ENCODE measurements around the gene MDFI.

MDFI gene

DNA sequence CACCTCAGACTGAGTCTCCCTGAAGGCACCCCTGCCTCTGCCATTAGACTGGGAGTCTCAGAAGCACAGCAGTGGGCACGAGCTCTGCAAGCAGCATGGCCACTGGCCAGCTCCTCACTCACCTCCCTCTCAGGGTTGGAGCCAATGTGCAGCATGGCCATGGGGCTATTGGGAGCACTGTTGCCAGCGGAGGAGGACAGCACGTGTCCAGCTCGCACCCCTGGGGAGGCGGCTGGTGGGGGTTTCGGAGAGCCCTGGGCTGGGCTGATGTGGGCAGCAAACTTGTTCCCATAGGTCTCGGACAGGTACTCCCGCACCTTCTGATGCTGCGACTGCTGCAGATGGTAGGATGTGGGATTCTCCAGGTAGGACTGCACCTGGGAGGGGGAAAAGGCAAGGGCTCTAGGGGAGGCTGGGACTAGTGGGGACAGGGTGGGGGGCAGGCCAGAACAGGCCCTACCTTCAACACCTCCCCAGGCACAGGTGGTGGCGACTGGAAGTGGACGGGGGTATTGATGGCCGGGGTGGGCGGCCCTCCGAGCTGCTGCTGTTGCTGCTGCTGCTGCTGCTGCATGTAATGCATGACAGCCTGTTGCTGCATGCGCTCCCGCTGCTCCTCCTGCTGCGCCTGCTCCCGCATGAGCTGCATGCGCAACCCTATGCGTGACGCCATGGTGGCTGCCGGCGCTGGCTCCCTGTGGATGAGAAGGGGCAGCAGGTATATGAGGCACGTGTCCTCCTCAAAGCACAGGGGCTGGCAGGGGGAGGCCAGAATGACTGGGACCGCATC is 52.5 kb downstream of the MDFI start:
- DNase-seq: no peak

DNA sequence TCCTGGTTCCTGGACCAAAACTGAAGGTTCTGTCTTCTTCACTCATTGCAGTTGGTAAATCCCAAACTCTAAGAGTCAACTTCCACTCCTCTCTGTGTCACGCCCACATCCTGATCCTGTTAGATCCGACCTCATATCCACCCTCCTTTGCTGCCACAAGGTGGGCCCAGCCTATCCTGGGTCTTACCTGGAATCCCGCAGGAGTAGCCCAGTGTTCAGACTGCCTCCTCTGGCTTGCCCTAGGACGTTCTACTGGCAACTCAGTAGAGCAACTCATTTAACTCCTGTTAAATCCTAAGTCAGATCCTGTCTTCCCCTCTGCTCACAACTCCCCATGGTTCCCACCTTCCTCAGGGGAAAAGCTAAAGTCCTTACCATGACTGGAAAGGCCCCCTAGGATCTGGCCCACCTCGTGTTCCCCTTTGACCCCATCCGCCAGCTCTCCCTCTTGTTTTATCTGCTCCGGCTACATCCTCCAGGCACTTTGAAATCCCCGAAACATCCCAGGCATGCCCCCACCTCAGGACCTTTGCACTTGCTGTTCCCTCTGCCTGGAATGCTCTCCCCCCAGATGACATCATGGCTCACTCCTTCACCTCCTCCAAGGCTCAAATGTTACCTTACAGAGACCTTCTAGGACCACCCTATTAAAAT is 53.3 kb downstream of the MDFI start:
- no peak for DNase-seq

DNA sequence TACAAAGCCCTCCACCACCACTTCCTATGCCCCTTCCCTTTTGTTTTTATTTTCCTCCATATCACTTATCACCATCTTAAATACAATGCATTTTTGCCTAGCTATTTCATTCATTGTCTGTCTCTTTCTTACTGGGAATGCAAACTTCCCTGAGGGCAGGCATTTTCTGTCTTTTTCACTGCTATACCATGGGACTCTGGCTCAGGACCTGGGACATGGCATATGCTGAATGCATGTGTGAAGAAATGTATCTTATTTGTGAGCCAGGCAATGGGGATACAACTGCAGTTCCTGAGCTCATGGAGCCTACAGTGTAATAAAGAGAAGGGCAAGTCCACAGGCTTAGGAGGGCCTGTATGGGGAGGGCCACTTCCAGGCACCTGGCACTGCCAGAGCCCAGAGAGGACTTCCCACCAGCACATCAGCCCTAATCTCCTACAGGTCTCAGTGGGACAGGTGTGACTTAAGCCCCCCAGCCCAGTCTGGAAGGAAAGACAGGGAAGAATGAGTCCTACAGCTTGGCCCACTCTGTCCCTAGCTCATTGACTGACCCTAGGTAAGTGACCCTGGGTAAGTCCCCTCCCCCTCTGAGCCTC is 53.9 kb downstream of the MDFI start:
- no peak for DNase-seq

DNA sequence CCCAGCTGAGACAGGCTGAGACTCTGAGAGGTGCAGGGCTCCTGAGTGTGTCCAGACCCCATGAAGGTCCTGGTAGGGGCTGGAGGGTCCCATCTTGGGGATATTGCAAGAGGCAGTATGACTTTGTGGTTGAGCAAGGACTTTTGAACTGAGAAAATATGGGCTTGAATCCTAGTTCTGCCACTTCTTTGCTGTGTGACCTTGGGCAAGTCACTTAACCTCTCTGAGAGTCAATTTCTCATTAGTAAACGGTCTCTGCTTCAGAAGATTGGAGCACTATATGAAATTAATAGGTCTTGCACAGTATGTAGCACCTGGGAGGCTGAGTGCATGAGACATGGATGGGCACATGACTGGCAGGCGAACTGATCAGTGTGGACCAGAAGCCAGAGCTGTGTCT is 54.5 kb downstream of the MDFI start:
- no peak for DNase-seq

DNA sequence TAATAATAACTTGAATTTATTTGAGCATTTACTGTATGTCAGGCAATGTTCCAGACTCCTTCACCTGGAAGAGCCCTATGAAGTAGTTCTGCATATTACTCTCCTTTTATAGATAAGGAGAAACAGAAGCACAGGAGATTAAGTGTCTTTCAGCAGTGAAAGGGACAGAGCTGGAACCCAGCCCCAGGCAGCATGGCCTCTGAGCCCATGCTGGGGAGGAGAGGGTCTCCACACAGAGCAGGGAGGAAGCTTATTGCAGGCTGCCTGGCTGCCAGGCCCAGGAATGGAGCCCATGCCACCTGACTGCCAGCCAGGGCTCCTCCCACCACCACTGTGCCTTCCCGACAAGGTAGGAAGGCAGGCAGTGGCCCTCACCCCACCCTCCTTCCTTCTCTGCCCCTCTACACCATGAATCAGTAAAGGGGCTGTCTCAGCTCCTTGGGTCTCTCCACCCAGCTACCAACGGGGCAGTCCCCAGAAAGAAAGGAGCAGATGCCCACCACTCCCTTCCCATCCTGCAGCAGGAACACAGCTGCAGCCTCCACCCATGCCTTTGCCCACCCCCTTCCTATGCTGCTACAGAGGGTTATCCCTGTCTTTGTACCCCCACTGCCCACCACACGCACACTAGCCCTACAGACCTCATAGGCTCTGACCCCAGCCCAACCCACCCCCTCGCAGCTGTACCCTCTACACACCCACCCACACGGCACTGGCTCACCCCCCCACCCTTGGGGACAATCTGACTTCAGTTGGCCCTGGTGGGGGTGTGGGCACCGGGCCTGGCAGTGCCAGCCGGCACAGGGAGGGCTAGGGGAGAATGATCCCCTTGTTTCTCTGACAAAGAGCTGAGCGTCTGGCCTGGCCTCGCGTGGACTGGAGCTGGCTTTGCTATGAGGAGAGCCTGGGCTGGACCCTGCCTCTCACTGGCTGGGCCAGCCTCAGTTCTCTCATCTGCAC is 55.3 kb downstream of the MDFI start:
- no peak for DNase-seq

DNA sequence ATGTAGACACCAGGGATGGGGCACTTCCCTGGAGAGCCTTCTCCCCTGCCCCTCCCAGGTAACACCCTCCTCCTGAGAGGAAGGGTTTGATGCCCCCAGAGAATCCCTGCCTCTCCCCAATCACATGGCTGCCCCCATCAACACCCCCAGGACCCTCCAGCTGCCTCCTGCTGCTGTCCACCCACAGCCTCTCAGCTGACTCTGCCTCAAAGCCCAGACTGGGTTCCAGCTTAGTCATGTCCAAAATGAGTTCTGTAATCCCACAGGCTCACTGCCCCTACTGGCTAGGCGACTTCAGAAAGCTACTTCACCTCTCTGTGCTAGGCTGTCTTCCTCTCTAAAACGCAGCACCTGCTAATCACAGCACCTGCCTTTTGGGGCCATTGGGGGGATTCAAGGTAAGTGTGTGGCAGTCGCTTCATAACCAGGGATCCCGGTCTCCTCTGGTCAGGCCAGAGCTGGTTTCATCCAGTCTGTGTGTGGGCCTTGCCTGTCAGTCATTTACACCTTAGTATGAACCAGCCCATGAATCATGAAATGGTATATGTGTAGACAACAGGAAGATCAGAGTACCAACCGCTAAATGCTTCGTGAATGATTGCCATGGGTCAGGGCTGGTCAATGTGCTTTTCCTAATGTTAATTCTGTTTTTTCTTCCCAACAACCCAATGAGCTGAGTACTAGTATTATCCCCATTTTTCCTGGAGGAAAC is 56.7 kb downstream of the MDFI start:
- DNase-seq: no peak

DNA sequence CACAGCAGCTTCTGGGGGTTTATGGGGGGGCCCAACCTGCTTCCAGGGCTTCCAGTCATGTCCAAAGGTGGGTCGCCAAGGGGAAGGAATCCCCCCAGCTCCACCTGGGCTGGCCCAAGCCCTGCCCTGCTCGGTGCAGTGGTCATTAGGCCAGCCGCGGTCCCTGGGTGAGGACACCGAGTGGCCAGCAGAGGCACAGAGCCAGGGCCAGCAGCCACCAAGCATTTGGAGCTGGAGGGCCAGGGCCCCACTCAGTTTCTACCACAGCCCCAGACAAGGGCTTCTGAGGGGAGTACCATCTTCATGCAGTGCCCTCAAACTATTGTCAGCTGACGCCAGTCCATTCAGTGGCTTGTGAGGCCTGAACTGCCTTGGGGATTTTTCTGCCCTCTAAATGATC is 57.6 kb downstream of the MDFI start:
- no peak for DNase-seq

DNA sequence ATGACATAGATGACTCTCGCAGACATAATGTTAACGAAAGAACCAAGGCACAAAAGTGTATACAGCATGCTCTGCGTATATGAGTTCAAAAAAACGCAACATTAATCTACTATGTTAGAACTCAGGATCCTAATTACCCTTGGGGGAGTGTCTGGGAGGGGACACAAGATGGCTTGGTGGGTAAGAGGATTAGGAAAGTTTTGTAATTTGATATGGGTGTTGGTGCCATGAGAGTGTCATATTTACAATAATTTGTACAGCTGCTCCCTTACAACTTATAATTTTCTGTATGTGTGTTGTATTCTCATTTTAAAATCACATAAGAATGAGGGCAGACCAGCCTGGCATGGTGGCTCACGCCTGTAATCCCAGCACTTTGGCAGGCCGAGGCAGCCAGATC is 58.5 kb downstream of the MDFI start:
- DNase-seq: no peak

DNA sequence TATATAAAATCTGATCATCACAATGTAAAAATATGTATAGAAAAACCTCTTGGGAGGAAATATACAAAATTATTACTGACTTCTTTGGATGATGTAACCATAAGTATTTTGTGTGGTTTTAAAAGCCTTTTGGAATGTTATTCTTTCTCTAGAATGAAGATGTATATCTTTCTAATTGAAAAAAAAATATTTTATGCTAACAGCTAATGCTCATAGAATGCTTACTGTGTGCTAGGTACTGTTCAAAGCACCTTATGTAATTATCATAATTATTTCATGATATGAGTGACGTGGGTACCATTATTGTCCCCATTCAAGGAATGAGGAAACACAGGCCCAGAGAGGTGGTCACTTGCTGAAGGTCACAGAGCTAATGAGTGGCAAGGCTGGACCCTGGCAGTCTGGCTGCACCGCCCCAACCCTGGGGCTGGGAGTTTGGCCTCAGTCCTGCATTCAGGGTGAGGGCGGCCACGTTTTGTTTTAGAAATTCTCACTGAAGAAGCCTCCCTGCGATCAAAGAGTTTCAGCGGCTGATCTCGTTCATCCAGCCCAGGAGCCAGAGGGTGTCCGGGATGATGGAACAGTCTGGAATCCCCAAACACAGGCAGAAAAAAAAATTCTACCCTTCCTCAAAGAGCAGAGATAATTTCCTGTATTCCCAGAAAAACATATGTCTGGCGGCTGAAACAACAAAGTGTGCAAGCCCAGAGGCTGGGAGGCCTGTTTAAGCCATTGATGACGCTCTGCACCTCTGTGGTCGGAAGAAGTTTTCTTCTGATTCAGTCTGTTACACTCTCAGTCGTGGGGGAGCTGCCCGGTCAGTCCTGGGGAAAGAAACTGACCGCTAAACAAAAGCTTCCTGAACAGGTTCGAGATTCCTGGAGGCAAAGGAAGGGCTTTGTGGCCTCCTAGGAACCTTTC is 59.9 kb downstream of the MDFI start:
- no peak for DNase-seq

DNA sequence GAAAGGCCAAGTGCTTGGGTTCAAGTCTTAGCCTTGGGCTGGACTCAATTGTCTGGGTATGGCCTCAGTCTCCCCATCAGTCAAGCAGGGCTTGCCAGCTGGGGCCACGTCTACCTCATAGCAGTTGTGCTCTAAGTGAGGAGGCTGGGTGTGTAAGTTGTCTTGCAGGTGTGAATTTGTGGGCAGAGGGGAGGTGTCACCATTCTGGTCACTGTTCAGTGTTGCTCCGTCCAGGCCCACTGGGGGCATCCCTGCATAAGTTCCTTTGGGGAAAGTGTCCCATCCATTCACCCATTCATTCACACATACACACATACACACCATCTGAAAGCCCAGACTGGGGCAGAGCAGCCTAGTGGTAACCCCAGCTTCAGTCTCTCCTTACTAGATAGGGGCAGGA is 60.8 kb downstream of the MDFI start:
- no peak for DNase-seq

DNA sequence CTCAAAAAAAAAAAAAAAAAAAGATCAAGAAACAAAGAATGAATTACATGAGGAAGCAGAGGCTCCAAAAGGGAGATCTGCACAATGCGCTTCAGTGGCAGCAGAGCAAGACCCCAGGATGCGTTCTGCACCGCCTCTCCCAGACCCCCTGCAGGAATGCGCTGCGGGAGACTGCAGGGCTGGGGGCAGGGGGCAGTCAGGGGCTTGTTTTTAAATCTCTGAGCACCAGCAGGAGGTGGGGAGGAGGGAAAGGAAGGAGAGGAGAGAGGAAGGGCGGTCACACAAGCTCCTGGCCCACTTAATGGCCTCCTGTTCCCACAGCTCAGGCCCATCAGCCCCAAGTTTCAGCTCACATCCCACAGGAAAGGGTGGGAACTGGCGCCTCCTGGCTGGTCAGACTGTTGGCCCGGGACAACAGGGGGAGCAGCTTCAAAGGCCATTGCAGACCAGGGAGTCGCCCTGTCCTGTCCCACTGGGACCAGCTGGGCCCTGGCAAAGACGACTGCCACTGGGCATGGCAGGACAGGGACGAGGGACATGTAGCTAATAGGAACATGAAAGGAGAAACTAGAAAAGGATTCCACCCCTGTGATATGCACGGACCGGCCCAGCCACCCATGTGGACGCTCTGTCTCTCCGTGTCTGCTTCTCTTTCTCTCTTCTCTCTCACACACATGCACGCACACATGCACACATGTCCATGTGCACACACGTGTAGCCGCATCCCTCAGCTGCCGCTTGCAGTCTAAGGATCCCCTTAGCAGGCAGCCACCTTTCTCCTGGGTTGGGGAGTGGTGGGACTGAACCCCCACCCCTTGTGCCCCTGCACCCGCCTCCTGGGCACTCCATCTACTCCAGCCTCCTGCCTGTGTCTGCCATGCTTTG is 62.4 kb downstream of the MDFI start:
- no peak for DNase-seq

DNA sequence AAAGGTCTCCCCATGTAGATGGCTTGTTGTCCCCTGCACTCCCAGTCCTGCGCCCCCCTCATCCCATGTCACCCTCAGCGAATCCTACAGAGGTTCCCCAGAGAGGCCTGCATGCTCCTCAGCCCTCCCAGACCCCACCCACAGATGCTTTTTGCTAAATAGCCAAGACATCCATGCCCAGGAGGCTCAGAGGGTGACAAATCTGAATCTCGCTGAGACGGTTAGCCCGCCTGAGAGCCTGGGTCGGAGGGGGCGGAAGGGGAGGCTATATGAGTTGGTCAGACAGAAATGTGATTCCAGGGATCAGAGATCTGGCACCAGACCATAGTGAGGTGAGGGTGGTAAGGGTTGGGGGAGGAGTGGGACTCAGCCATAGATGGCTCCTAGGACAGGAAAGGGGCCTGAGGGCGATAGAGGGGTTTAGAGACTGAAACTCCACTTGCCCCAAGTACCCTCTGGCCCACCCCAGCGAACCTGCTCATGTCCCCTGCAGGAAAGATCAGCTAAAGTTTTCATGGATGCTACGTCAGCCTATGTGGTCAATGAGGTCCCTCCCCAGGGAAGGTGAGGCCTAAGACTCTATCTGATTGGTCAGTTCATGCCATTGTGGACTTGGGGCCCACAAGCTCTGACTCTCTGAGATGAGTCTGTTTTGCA is 63.9 kb downstream of the MDFI start:
- DNase-seq: no peak

DNA sequence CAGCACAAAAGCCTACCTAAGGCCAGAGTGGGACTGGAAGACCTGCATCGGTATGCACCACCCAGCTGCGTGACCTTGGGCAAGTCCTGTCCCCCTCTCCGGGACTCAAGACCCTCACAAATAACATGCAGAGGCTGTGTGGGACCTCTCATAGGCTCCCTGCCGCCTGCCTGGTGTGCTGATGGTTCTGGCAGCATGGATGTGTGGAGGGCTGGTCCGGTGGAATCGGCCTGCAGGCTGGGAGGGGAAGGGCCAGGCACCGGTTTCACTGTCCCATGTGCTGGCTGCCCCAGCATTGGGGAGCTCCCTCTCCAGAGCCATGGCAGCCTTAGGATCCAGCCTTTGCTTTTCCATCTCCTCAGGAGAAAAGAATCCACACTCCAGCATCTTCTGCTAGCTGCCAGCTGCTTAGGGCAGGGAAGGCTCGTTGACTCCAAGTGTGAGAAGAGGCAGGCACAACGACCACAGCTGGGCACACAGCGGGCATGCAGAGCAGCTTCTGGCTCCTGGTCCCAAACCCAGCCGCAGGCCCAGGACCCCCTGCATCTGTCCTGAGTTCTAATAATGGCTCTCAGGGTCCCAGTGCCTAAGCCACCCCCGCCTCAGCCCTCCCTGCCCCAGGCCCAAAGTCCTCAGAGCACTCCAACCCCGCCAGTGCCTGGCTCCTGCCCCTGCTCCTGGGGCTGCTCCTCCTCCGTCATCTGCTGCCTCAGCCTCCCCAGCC is 64.7 kb downstream of the MDFI start:
- DNase-seq: no peak
